Measurements from ENCODE around the gene KCNAB2.

Gene KCNAB2

DNA sequence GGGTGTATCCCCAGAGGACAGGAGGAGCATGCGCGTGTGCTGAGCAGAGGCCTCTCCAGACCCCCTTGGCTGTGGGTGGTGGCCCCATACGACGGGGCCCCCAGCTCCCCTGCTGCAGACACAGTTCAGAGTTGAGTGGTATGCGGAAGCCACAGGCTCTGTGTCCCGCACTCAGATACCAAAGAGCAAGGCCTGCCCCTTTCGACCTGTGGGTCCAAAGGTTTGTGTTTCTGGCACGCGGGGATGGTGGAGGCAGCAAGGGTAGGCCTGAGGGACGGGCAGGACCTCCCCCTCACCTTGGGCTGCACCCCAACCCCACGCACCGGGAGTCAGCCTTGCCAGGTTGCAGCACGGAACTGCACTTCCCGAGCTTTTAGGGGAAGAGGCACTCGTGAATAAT lies at the start of gene KCNAB2:
Gene KCNAB2 (plus strand): TSS at position 328 of the 400 bp plus-strand sequence. CDS start 5,649 bp downstream, outside the sequence.
- no peak for DNase-seq

DNA sequence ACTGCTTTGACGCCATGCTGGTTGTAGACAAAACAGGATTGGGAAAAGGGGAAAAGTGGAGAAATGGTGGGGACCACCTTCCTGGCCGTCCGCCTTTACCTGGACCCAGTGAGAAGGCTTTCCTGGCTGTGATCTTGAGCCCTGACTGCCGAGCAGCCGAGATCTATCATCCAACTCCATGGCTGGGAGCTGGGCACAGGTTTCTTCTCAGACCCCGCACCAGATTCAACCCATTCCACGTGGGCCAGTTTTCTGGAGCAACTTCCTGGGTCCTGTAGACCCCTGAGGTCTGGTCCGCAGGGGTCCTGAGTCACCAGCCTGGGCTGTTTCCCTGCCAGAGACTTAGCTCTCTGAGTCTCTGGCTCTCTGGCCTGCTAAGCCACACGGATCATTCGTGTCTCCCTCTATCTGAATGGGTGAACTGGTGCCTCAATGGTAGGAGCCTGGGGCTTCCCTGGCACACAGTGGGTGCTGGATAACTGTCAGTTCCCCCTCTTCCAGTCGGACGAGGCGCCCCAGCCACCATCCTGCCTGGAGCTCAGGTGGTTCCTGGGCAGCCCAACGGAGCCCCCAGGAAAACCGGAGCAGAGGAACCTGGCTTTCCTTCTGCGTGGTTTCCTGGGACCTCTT lies 48.9 kb upstream of the KCNAB2 start:
- no peak for DNase-seq

DNA sequence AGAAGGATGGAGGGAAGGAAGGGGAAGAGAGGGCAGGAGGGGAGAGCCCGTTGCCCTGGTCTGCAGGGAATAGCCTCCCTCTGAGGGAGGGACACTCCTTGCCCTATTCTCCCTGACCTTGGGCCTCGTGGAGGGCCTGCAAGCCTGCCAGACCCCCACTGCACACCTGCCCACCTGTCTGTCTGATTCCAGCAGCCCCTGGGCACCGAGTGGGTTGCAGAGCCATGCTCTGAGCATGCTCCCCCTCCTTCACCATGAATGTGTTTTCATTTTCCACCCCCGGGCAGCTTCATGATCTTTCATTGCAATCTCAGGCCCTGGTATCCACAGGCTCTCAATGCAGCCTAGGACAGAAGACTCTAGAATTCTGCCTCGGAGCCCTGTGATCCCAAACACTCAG lies 48.4 kb upstream of the KCNAB2 start:
- DNase-seq, result no peak

DNA sequence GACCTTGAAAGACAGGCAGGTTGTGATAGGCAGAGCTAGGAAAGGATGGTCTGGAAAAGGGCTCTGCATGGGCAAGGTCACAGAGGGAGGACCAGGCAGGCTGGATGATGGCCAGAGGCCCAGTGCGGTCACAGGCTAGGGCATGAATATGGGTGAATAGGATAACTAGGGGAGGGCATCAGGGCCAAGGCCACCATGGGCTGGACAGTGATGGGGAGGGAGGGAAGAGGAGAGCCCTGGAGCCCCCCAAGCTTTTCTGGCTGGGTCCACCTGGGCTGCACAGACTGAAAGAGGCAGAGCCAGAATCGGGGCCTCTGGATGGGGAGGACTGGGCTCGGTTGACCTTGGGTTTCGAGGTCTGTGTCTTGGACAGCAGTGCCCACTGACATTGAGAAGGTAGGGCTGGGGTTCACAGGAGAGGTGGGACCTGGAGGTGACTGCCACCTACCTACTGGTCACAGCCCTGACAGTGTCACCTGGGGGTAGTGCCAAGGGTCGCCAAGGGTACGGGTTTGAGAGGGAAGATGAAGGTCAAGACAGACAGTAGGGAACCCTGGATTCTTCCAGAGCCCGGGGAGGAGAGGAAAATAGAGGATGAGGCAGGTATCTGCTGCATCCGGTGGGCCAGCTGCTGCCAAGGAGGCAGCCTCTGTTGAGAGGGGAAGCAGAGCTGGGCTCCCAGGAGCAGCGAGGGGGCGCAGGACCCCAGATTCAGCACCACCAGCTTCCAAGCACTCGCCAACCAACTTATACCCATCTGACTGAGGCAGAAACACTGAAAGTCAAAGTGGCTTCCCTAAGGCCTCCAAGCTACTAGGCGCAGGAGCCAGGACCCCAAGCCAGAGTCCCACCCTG lies 47.4 kb upstream of the KCNAB2 start:
- no peak for DNase-seq

DNA sequence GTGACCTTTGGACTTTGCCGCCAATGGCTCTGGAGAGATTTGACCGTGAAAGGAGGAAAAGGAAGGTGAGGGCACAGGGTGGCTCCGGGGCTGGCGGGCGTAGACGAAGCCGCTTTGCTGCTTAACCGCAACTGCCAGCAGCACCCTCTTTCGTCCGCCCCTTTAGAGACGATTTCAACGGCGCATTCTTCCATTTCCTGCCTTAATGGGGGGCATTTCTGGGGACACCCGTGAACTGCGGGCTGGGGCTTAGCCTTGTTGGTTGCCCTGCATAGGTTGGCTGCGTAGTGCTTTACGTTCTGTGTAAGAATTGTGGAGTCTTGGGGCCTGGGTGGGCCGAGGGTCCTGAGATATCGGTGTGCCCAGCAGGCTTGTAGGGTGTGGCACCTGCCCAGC lies 46.8 kb upstream of the KCNAB2 start:
- DNase-seq, result no peak

DNA sequence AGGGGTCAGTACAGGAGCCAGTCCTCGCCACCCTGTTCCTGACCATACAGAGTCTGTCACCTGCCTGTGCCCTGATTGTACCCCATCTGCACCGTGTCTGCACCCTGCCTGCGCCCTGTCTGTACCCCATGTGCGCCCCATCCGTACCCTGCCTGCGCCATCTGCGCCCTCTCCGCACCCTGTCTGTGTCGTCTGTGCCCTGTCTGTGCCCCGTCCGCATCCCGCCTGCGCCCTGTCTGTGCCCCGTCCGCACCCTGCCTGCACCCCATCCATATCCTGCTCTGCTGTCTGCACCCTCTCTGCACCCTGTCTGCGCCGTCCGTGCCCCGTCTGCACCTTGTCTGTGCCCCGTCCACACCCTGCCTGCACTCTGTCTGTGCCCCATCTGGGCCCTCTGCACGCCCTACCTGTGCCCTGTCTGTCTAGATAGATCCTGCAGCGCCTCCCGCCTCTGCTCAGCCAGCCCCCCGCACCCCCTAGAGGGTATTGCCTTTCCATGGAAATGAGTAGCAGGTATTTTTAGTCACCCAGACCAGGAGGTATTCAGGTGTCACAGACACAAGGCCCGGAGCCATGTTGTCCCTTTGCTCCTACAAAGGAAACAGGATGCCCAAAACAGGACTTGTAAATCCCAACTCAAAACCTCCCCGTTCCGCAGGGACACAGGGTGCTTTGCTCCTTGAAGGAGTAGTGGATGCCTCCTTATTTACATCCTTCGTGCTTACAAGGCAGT lies 45.8 kb upstream of the KCNAB2 start:
- no peak for DNase-seq

DNA sequence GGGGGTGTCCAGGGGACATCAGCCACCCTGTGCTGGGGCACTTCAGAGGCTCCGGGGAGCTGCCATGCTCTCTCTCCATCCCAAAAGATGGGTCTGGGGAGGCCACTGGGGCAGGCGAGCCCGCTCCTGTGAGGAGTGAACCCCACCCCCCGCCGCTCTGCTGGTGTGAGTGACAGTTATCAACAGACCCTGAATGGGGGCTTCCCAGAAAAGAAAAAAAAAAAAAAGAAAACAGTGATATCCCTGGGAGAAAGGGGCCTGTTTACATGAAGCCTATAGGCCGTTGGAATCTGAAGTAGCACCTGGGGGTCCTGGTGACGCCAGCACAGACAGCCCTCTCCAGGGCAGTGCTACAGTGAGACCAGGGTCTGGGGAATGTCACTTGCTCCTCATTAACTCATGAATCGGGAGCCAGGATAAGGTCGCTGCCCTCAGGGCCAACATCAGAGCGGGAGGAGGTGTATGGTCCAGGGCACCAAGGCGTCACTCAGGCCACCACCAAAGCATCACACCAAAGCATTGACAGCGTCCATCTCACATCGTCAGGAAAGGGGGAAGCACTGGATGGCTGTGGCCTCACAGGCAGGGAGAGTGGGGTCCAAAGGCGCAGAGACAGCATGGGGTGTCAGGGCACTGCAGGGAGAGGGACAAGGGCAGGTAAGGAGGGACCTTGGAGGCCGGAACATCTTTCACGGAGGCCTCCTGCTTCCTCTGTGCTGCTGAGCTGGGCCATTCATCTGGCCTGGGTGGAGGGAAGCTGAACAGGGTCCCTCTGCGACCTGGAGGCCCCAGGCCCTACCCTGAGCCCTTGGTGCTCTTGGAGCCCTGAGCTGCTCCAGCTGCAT lies 45.0 kb upstream of the KCNAB2 start:
- DNase-seq, result no peak

DNA sequence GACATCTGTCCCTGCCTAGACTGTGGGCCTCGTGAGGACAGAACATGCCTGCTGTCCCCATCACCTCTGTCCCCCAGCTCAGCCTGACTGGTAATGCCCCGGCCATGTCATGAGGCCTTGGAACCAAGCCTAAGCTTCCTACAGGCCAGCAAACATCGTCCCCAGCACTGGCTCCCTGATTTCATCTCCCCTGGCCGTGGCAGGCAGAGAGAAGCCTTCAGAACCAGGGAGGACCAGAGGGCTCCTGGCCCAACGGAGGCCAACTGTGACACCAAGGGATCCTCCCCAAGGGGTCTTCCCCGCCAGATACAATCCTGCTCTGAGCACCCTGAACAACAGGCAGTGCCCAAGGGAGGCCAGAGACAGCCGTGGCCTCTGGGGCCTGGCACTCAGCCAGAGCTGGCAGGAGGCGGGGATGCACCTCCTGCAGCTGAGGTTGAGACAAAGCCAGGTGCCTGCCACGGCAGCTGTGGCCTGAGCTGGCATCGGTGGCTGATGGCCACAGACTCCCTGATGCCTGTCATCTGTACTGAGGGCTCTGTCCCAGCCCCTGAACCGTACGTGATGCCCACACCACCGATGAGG lies 43.6 kb upstream of the KCNAB2 start:
- DNase-seq, result peak; percentile 36

DNA sequence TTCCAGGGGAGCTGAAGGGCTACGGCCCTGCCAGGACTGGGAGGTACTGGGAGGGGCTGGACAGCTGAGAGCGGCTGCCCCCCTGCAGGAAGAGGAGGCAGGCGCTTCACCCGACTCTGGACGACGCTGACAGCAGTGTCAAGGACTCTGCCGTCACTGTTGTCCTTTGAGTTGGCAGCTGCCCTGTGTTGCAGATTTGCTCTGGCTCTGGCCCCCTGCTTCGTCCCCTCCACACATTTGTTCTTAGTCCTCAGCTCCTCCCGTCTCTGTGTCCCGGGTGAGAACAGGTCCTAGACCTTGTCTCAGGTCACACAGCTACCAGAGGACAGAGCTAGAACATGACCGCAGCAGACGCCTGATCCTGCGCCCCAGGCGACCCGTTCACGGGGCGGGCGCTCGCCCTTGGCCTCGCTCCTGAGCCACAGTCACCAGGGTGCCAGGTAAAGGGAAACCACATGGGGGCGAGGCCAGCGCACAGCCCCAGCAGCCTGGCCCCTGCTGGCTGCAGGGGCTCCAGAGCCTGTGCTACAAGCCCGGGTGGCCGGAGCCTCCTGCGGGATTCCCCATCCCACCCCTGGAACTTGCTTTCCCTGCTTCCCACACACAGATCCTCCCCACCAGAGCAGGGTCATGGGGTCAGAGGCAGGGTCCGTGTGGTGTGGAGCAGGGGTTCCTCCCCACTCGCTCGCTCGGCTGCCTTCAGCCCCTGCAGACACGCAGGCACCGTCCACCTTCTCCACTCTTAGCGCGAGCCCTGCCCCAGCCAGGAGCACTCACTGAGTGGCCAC lies 42.8 kb upstream of the KCNAB2 start:
- no peak for DNase-seq

DNA sequence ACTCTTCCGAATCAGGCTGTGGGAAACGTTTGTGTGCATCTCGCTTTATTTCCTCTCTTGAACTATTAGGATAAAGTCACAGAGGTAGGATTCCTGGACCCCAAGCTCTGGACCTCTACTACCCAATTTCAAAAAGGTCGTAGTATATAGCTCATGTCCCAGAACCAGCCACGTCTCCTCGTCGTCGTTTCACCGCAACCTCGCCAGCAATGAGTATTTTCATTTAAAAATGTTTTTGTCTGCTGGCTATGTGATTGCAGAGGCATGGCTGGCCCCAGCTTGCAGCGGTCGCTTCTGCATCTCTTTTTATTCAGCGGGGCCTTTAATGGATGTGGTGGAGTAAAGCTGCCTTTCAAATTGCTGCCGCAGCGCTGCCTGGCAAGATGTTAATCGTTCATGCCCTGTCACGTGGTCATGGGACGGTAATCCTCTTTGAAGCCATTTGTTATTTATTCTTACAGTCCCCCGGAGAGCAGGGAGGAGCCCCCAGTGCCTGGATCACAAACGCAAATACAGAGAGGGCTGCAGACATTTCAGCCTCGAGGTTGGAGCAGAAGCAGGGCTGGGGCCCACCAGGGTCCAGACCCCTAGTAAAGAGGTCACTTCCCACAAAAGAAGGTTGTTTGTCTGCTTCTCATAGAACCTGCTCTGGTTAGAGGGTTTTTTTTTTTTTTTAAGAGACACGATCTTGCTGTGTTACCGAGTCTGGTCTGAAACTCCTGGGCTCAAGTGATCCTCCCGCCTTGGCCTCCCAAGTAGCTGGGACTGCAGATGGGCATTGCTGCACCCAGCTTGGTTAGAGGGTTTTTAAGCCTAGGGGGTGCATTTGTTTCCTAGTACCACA lies 41.9 kb upstream of the KCNAB2 start:
- peak; percentile 76 for DNase-seq

DNA sequence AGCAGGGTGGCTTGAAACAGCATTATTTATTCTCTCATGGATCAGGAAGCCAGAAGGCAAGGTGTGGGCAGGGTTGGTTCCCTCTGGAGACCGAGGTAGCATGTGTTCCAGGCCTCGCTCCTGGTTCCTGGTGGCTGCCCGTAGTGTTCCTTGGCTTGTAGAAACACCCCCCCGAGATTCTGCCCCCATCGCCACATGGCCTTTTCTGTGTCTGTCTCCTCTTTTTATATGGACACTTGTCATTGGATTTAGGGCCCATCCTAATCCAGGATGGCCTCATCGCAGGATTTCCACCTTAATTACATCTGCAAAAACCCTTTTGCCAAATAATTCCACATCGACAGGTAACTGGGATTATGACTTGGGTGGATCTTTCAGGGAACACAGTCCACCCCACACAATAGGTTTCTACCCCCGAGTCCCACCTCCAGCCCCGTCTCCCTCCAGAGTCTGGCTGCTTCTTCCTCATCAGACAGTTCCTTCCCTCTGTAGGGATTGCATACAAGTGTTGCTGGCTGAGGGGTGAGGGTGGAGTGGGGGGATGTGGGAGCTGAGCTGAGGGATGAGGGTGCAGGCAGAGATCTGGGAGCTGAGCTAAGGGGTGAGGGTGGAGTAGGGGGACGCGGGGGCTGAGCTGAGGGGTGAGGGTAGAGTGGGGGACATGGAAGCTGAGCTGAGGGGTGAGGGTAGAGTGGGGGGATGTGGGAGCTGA lies 41.1 kb upstream of the KCNAB2 start:
- no peak for DNase-seq

DNA sequence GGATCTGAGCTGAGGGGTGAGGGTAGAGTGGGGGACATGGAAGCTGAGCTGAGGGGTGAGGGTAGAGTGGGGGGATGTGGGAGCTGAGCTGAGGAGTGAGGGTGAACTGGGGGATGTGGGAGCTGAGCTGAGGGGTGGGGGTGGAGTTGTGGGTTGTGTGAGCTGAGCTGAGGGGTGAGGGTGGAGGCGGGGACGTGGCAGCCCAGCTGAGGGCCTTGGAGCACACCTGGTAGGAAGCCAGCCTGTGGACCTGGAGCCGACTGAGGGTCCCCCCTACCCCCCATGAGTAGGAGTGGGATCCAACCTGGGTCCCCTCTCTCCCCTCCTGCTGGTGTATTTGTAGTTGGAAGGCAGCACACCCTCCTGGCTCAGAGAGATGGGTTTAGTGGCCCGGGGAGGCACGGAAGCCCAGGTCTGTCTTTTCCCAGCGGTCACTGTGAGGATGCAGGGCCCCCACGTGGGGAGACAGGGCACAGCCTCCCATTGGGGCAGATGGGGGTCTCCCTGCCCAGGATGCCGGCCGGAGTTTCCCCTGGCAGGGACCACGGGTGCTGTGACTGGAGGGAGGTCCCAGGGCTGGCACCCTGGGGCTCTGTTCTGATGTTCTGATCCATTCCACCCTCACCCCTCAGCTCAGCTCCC lies 40.3 kb upstream of the KCNAB2 start:
- DNase-seq, result no peak

DNA sequence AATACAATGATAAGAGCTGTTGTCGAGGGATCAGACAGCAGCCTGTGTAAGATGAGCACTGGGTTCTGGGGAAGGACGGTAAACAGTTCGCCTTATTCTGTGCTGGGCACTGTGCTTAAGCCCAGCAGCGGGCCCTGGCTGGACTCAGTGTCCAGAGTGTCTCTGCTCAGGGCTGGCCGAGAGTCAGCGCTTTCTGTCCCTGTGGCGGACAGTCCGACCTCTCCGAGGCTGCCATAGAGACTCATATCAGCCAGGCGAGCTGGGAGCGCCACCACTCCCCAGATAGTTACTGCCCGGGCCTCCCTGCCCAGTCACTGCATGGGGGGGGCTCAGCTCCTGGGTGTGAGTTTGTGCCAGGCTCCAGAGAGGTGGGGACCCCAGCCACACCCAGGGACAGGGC lies 38.8 kb upstream of the KCNAB2 start:
- no peak for DNase-seq

DNA sequence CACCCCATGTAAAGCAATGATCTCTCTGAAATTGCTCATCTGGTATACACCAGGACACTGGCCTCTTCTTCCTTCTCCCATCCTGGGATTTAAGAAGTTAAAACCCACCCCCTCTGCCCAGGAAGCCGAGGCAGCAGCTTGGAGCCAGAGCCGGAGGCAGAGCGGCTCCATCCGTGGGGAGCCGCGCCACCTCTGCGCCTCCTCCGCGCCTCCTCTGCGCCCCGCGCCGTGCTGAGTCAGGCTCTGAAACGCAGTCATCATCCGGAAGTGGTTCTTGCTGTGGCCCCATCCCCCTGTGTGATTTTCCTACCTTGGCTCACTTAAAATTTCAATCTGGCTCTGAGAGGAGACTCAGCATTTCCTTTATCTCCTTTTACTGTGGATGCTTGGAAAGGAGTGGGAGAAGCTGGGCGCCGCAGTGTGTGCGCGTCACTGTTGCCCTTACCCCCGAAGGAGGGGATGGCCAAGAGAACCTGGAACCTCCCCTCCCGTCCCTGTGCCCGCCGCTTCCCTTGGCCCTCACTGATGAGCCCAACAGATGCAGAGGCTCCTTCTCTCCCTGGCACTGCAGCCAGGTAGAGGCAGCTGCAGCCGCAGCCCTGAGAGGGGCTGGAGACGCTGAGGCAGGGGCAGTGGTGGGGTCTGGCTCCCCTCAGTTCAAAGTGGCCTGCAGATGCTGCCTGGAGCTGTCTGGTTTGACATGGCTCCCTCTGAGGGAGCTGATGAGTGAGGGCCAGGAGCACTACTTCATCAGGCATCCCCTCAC lies 38.2 kb upstream of the KCNAB2 start:
- no peak for DNase-seq

DNA sequence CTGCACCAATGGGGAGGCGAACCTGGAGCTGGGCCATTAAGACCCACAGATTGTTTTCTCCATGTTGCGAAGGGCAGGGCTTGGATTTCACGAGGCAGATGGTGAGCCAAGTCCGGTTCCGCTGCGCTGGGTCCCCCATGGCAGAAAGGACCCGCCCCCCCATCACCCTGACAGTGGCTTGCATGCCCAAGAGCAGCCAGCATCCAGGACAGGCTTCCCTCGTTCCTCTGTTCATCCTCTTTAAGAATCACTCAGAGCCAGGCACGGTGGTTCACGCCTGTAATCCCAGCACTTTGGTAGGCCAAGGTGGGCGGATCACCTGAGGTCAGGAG lies 37.6 kb upstream of the KCNAB2 start:
- no peak for DNase-seq

DNA sequence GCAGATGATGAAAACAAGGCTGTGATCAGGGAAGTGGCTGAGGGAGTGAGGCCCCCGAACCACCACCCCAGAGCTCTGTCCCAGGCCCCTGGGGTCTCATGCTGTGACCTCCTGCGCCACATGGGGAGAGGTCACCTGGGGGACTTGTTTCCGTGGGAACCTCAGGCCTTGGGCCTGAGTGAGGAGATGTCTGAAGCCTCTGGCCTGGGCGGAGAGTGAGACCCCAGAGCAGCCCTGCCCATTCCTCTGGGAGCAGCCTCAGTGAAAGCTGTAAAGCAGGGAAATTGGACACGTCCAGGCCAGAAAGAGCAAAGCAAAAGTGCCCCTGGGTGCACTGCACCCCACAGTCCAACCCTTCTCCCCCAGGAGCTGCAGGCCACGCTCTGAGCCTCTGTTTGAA lies 37.0 kb upstream of the KCNAB2 start:
- DNase-seq, result no peak

DNA sequence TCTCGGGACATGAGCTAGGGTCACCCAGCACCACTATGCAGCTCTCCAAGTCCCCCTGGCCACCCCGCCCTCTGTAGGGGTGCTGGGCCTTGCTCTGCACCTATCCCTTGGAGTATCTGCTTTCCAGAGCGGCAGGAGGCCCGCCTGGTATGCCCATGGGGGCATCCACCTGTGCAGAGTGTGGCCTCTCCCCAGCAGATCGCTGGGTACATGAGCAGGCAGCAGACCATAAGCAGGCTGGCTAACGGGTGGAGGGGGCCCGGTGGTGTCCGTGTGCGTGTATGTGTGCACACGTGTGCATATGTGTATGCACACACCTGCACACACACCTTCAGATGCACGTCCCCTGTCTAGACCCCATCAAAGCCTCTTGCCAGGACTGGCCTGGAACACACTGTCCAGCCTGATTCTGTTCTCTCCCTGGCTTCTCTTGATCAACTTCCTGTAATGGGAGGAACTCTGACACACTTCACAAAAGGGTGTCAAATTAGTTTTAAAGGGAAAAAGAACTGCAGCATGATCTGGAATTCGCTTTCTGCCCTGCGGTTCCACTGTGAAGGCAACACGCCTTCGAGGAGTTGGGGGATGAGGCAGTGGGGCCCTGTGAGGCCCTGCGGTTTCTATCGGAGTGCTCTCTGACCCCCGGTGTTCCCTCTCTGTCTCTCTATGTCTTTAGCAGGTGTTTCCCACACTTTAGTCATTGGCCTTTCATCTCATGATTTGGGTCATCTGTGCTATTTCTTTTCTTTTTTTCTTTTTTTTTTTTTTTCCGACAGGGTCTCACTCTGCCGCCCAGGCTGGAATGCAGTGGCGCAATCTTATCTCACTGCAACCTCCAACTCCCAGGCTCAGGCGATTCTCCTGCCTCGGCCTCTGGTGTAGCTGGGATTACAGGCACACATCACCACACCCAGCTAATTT lies 36.3 kb upstream of the KCNAB2 start:
- no peak for DNase-seq

DNA sequence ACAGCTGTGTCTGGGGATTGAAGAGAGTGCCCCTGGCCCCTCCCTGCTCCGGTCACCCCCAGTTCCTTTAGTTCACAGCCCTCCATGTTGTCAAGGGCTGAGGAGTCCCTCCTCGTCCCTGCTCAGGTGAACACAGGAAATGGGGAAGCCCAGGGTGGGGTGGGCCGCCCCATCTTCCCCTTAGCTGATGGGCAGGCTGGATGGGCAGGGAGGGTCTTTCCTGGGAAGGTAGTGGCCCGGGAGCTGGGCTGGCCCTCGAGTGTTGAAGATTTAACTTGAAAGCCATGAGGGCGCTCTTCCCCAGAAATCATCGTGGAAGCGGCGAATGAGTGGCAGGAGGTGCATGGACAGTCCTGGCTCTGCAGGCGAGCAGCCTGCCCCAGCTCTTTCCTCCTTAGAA lies 35.1 kb upstream of the KCNAB2 start:
- DNase-seq, result no peak
